ENCODE results near the gene PDE9A. TPM values are rescaled to one million over a fixed set of nuclear protein-coding genes. Genes with fewer than 3 reads are reported as not detected.

Gene PDE9A
- total and polyA plus RNA-seq, 9 donors = 3.9 to 11.3 (median 6.9) TPM

DNA sequence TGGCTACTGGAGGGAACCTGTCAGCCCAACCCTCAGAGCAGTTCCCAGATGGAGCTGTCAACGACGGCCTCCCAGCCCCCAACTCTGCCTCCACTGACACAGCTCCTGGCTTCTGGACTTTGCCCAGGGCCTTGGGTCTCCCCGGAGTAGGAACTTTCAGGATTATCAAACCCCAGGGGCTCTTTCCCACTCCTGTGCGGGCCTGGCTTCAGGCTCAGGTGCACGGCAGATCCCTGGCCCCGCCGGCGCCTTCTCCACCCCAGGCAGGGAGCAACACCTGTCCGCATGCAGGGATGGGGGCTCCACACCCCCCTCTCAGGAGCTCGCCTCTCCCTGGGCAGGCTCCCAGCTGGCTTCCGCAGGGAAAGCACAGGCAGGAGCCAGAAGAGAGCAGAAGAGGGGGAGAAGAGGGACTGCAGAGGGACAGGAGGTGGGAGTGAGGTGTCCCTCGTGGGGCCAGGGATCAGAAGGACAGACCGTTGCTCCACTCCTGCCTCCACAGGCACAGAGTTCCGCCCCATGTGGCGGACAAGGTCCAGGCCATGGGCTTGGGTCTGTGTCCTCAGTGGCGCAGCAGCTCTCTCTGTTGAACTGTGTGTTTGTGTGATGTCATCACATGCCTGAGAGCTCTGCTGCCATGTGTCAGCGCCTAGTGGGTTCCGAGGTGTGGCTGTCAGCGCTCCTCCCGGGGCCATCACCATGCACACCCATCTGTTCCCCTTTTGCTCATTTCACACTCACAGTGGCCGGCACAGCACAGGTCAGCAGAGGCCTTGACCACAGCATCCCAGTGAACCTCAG, 107.7 kb downstream of the PDE9A start:
- Histone ChIP-seq H3K9me3 (no peaks in the 10 kb centered on the region), H3K27me3 (no peaks in the 10 kb centered on the region), H3K27ac (no peak overlapping the region), H3K4me3 (no peak overlapping the region), H3K36me3 (no peaks in the 10 kb centered on the region), H3K4me1 (ENCODE audit: insufficient read depth) (no peaks in the 10 kb centered on the region)
- intact Hi-C loops (cut with DNase I) = no loop called here
- TF ChIP-seq POLR2A (IDR thresholded peaks at IDR 0.05) = no peak
- TF ChIP-seq EP300 (IDR thresholded peaks at IDR 0.05) = no peak
- TF ChIP-seq, protein P1, sequence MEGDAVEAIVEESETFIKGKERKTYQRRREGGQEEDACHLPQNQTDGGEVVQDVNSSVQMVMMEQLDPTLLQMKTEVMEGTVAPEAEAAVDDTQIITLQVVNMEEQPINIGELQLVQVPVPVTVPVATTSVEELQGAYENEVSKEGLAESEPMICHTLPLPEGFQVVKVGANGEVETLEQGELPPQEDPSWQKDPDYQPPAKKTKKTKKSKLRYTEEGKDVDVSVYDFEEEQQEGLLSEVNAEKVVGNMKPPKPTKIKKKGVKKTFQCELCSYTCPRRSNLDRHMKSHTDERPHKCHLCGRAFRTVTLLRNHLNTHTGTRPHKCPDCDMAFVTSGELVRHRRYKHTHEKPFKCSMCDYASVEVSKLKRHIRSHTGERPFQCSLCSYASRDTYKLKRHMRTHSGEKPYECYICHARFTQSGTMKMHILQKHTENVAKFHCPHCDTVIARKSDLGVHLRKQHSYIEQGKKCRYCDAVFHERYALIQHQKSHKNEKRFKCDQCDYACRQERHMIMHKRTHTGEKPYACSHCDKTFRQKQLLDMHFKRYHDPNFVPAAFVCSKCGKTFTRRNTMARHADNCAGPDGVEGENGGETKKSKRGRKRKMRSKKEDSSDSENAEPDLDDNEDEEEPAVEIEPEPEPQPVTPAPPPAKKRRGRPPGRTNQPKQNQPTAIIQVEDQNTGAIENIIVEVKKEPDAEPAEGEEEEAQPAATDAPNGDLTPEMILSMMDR (IDR thresholded peaks at IDR 0.05) = no peak
- no peak for DNase-seq
- 70 to 84% (median 80%) methylated on average over 21 of the region's 21 CpGs for WGBS, 3 donors

DNA sequence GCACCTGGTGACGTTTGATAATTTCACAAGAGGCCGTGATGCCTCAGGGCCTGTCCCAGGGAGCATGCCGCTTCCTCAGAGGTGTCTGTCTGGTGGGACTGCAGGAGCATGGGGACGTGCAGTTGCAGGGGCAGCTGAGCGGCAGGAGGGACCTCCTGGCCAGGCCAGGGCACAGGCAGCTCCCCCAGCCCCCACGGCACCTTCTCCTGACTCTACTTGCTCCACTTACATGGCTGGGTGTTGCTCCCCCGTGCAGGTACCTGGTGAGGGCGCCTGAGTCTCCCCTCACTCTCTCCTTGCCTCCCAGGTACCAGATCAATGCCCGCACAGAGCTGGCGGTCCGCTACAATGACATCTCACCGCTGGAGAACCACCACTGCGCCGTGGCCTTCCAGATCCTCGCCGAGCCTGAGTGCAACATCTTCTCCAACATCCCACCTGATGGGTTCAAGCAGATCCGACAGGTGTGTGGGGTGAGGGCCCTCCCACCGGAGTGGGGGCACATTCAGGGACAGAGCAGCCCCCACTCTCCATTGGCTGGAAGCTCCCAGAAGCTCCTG, 108.4 kb downstream of the PDE9A start:
- TF ChIP-seq POLR2A (IDR thresholded peaks at IDR 0.05) = no peak
- TF ChIP-seq, protein P1 (IDR thresholded peaks at IDR 0.05) = no peak
- no peak for TF ChIP-seq EP300 (IDR thresholded peaks at IDR 0.05)
- DNase-seq = no peak
- intact Hi-C loops (cut with DNase I) = no loop called here
- Histone ChIP-seq H3K9me3 (no peaks in the 10 kb centered on the region), H3K4me3 (no peak overlapping the region), H3K36me3 (no peaks in the 10 kb centered on the region), H3K27ac (no peak overlapping the region), H3K27me3 (no peaks in the 10 kb centered on the region), H3K4me1 (ENCODE audit: insufficient read depth) (no peaks in the 10 kb centered on the region)
- WGBS, 3 donors = 90 to 92% (median 91%) methylated on average over 18 of the region's 18 CpGs

DNA sequence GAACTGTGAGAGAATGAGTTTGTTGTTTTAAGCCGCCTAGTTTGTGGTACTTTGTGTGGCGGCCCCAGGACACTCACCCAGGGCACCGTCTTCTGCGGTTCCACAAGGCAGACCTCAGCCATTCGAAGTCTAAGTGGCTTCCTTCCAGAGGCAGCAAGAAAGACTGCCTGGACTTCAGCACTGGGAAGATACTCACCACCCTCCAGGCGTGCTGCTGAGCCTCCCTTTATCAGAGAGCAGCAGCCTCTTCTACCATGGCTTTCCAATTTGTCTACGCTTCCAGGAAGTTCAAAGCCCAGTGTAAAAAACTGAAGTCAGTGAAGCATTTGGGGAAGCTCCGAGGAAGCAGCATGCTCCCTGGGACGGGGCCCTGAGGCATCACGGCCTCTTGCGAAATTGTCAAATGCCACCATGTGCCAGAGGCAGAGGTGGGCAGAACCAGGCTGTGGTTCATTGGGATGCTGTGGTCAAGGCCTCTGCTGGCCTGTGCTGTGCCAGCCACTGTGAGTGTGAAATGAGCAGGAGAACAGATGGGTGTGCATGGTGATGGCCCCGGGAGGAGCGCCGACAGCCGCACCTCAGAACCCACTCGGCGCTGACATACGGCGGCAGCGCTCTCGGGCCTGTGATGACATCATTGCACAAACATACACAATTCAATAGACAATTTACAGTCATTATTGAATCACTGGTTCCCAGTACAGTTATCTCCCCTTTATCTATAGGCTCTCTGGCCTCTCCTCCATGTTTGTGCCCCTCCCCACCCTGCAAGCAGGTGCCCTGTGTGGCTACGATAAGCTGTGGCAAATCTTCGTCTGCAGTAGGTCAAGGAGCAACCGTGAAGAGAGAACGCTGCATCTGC, 110.4 kb downstream of the PDE9A start:
- no peaks in the 10 kb centered on the region for H3K36me3 ChIP-seq

DNA sequence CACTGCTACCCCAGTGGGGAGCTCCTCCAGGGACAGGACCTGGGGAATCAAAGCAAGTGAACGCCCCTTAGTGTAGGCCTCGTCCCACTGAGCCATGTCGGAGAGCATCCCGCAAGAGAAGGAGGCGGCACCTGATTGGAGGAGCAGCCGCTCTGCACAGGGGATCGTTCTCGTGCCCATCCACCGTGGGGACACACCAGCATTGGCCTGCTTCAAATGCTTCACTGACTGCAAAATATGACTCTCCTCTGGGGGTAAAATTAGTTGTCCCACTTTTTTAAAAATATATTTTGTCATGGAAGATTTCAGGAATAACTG, 111.0 kb downstream of the PDE9A start:
- H3K27ac ChIP-seq = no peak overlapping the region
- WGBS, 3 donors = 95 to 98% (median 97%) methylated on average over 9 of the region's 9 CpGs
- TF ChIP-seq EP300 (IDR thresholded peaks at IDR 0.05) (no peak), POLR2A (IDR thresholded peaks at IDR 0.05) (no peak)
- TF ChIP-seq, protein P1 (IDR thresholded peaks at IDR 0.05) = no peak
- intact Hi-C loops (cut with DNase I) = no loop called here
- no peaks in the 10 kb centered on the region for H3K4me1 ChIP-seq (ENCODE audit: insufficient read depth)
- no peak overlapping the region for H3K4me3 ChIP-seq
- no peaks in the 10 kb centered on the region for H3K9me3 ChIP-seq
- no peaks in the 10 kb centered on the region for H3K27me3 ChIP-seq
- DNase-seq = no peak
- no peaks in the 10 kb centered on the region for H3K36me3 ChIP-seq

More for the DNA sequence above, 110.4 kb downstream of the PDE9A start:
- TF ChIP-seq POLR2A (IDR thresholded peaks at IDR 0.05) (no peak), EP300 (IDR thresholded peaks at IDR 0.05) (no peak)
- TF ChIP-seq, protein P1 (IDR thresholded peaks at IDR 0.05) = no peak
- intact Hi-C loops (cut with DNase I) = no loop called here
- Histone ChIP-seq H3K9me3 (no peaks in the 10 kb centered on the region), H3K27me3 (no peaks in the 10 kb centered on the region), H3K4me1 (ENCODE audit: insufficient read depth) (no peaks in the 10 kb centered on the region), H3K4me3 (no peak overlapping the region), H3K27ac (no peak overlapping the region)
- WGBS, 3 donors = 94 to 96% (median 95%) methylated on average over 25 of the region's 25 CpGs
- no peak for DNase-seq
